H1 (cell line): ENCODE results near the gene RAD52. TPM values are rescaled to one million over a fixed set of nuclear protein-coding genes. Genes with fewer than 3 reads are reported as not detected.

Experiments used
- CTCF ChIA-PET: fragments of 300-600 bp; sonication (Branson Sonifier 250); formaldehyde crosslinking; loops from one replicate; lab custom pipeline; 2021; ENCODE audit not compliant: partially characterized antibody; lab: Charles Lee
- POLR2A ChIA-PET: fragments of 300-600 bp; sonication (Branson Sonifier 250); formaldehyde crosslinking; loops from one replicate; lab custom pipeline; 2021; ENCODE audit warnings: inconsistent platforms; ENCODE audit not compliant: partially characterized antibody; lab: Charles Lee
- DNase-seq, 2 experiments: peaks; one replicate each; pipeline versions ENCODE4 v3.0.0 to v3.0.0-alpha.2; 2010 to 2022; ENCODE audit warnings: low spot score in 2 of 2, low read depth in 1 of 2, mixed read lengths in 1 of 2
- FAIRE-seq: peaks from 2 replicates; lab custom pipeline; 2011; peaks lifted over from hg19 to GRCh38; lab: Jason Lieb, UNC
- H2AFZ ChIP-seq: 2 replicates; pipeline ENCODE4 v1.8.1; 2012; ENCODE audit warnings: low read length, inconsistent platforms
- H2AK5ac ChIP-seq: 2 replicates; pipeline ENCODE4 v1.6.1; 2013; ENCODE audit warnings: low read depth, low read length
- H2BK120ac ChIP-seq: replicated peaks from 2 replicates; pipeline ENCODE3; 2013; ENCODE audit warnings: low read depth, low read length, inconsistent platforms
- H2BK12ac ChIP-seq: 2 replicates; pipeline ENCODE4 v1.6.1; 2013; ENCODE audit warnings: low read depth, low read length
- H2BK15ac ChIP-seq: 2 replicates; pipeline ENCODE4 v1.6.1; 2013; ENCODE audit warnings: low read length
- H2BK20ac ChIP-seq: 2 replicates; pipeline ENCODE4 v1.6.1; 2013; ENCODE audit warnings: low read length
- H2BK5ac ChIP-seq: 2 replicates; pipeline ENCODE4 v1.6.1; 2013; ENCODE audit warnings: low read depth, low read length
- H3K14ac ChIP-seq: 2 replicates; pipeline ENCODE4 v1.6.1; 2013; ENCODE audit warnings: inconsistent platforms; ENCODE audit not compliant: insufficient read length
- H3K18ac ChIP-seq: 2 replicates; pipeline ENCODE4 v1.6.1; 2013; ENCODE audit warnings: low read length; ENCODE audit errors: extremely low read depth
- H3K23ac ChIP-seq: 2 replicates; pipeline ENCODE4 v1.6.1; 2013; ENCODE audit warnings: inconsistent platforms; ENCODE audit not compliant: insufficient read length
- H3K23me2 ChIP-seq: 2 replicates; pipeline ENCODE4 v1.6.1; 2013; ENCODE audit warnings: low read depth, low read length
- H3K27ac ChIP-seq: 2 replicates; pipeline ENCODE4 v1.6.1; 2011; ENCODE audit warnings: low read depth, low read length, inconsistent platforms
- H3K27me3 ChIP-seq, 4 experiments: replicated peaks in 1 of 4; 1 replicate in 1 of 4; 2 replicates in 3 of 4; pipeline versions ENCODE4 v1.6.1 to v1.8.1; 2011 to 2013; ENCODE audit warnings: low read length in 3 of 4, mild to moderate bottlenecking in 3 of 4, inconsistent platforms in 2 of 4, mixed read lengths in 2 of 4, moderate library complexity in 1 of 4; ENCODE audit not compliant: control insufficient read depth in 3 of 4, insufficient read depth in 3 of 4; ENCODE audit errors: extremely low read depth in 1 of 4
- H3K36me3 ChIP-seq, 4 experiments: 2 replicates each; pipeline versions ENCODE4 v1.6.1 to v1.8.1; 2011 to 2013; ENCODE audit warnings: mild to moderate bottlenecking in 4 of 4, low read length in 3 of 4, moderate library complexity in 2 of 4, control low read depth in 1 of 4, inconsistent platforms in 1 of 4; ENCODE audit not compliant: insufficient read depth in 4 of 4, control insufficient read depth in 2 of 4
- H3K4ac ChIP-seq: replicated peaks from 2 replicates; pipeline ENCODE3; 2013; ENCODE audit warnings: low read length, low read depth, mixed read lengths, inconsistent platforms; ENCODE audit not compliant: insufficient read length
- H3K4me1 ChIP-seq, 4 experiments: replicated peaks in 1 of 4; 1 replicate in 1 of 4; 2 replicates in 3 of 4; pipeline versions ENCODE4 v1.6.1 to v1.8.1; 2011 to 2013; ENCODE audit warnings: low read length in 3 of 4, inconsistent platforms in 2 of 4, mixed read lengths in 1 of 4; ENCODE audit not compliant: insufficient read depth in 4 of 4, control insufficient read depth in 3 of 4
- H3K4me2 ChIP-seq, 2 experiments: 2 replicates each; pipeline versions ENCODE4 v1.6.1 to v1.8.1; 2011 to 2013; ENCODE audit warnings: low read depth in 2 of 2, low read length in 2 of 2, control low read depth in 1 of 2, inconsistent platforms in 1 of 2, mild to moderate bottlenecking in 1 of 2; ENCODE audit not compliant: insufficient read depth in 1 of 2
- H3K4me3 ChIP-seq, 4 experiments: fragments of 200-600, 300-600 bp in 1 of 4; sonication (generic), shearing (Covaris generic), sonication (Bioruptor Twin) in 1 of 4; 2 replicates each; pipeline versions ENCODE4 v1.5.1 to v1.8.1; 2011 to 2016; ENCODE audit warnings: low read length in 4 of 4, low read depth in 3 of 4, control low read depth in 2 of 4, inconsistent platforms in 2 of 4, mild to moderate bottlenecking in 2 of 4, mixed read lengths in 1 of 4, moderate library complexity in 1 of 4; ENCODE audit not compliant: insufficient read depth in 2 of 4; ENCODE audit errors: extremely low read depth in 1 of 4
- H3K56ac ChIP-seq: replicated peaks from 2 replicates; pipeline ENCODE3; 2013; ENCODE audit warnings: low read depth, mild to moderate bottlenecking, mixed read lengths, low read length, inconsistent platforms; ENCODE audit not compliant: insufficient read length
- H3K79me1 ChIP-seq: 2 replicates; pipeline ENCODE4 v1.6.1; 2013; ENCODE audit warnings: low read depth, low read length, control low read depth
- H3K79me2 ChIP-seq, 2 experiments: 2 replicates each; pipeline versions ENCODE4 v1.6.1 to v1.8.1; 2012 to 2013; ENCODE audit warnings: low read length in 2 of 2, mild to moderate bottlenecking in 2 of 2, inconsistent platforms in 1 of 2; ENCODE audit not compliant: insufficient read depth in 2 of 2, control insufficient read depth in 1 of 2
- H3K9ac ChIP-seq, 4 experiments: replicated peaks in 1 of 4; 1 replicate in 1 of 4; 2 replicates in 3 of 4; pipeline versions ENCODE4 v1.6.1 to v1.8.1; 2011 to 2013; ENCODE audit warnings: low read depth in 3 of 4, low read length in 3 of 4, control low read depth in 2 of 4, mild to moderate bottlenecking in 2 of 4, moderate library complexity in 2 of 4, inconsistent platforms in 1 of 4; ENCODE audit errors: extremely low read depth in 1 of 4
- H3K9me3 ChIP-seq, 2 experiments: 2 replicates each; pipeline versions ENCODE4 v1.6.1 to v1.8.1; 2012 to 2013; ENCODE audit warnings: mild to moderate bottlenecking in 2 of 2, moderate library complexity in 2 of 2, control low read depth in 1 of 2, inconsistent platforms in 1 of 2, low read depth in 1 of 2, low read length in 1 of 2, mixed read lengths in 1 of 2; ENCODE audit not compliant: insufficient read depth in 2 of 2
- H4K20me1 ChIP-seq, 2 experiments: replicated peaks in 1 of 2; 2 replicates each; pipeline versions ENCODE3 to v1.8.1; 2011 to 2013; ENCODE audit warnings: inconsistent platforms in 2 of 2, low read length in 2 of 2, mild to moderate bottlenecking in 1 of 2; ENCODE audit not compliant: insufficient read depth in 2 of 2, control insufficient read depth in 1 of 2
- H4K5ac ChIP-seq: 2 replicates; pipeline ENCODE4 v1.6.1; 2013; ENCODE audit warnings: low read length, low read depth, mixed read lengths, inconsistent platforms; ENCODE audit not compliant: insufficient read length
- H4K8ac ChIP-seq: 2 replicates; pipeline ENCODE4 v1.8.0; 2013; ENCODE audit warnings: mild to moderate bottlenecking, moderate library complexity, low read length, inconsistent platforms; ENCODE audit not compliant: insufficient read depth; ENCODE audit errors: extremely low read depth
- H4K91ac ChIP-seq: replicated peaks from 2 replicates; pipeline ENCODE3; 2013; ENCODE audit warnings: low read length, mixed read lengths, inconsistent platforms; ENCODE audit not compliant: insufficient read length
- ASH2L ChIP-seq: fragments of 200-600, 300-600 bp; sonication (generic); IDR thresholded peaks from one replicate; pipeline ENCODE4 v1.7.1; 2017; ENCODE audit warnings: low read length
- BRCA1 ChIP-seq: IDR thresholded peaks from 2 replicates; pipeline ENCODE4 v1.6.1; 2012; ENCODE audit warnings: low read depth, low read length, improper control_type of control experiment
- CHD2 ChIP-seq: IDR thresholded peaks from 2 replicates; pipeline ENCODE4 v1.6.1; 2012; ENCODE audit warnings: low read length, improper control_type of control experiment
- E2F6 ChIP-seq: IDR thresholded peaks from 2 replicates; pipeline ENCODE4 v1.6.1; 2012; ENCODE audit warnings: inconsistent platforms
- MAX ChIP-seq: IDR thresholded peaks from 2 replicates; pipeline ENCODE4 v1.6.1; 2012; ENCODE audit warnings: inconsistent platforms
- POLR2AphosphoS5 ChIP-seq: IDR thresholded peaks from 2 replicates; pipeline ENCODE4 v1.6.1; 2011; ENCODE audit warnings: low read depth, low read length
- RXRA ChIP-seq: IDR thresholded peaks from 2 replicates; pipeline ENCODE4 v1.6.1; 2011; ENCODE audit warnings: low read depth, mild to moderate bottlenecking, low read length, moderate library complexity; ENCODE audit not compliant: insufficient read depth
- TAF1 ChIP-seq: IDR thresholded peaks from 2 replicates; pipeline ENCODE4 v1.6.1; 2011; ENCODE audit warnings: mild to moderate bottlenecking, low read depth, low read length
- TAF7 ChIP-seq: optimal IDR thresholded peaks from 2 replicates; pipeline ENCODE3; 2011; ENCODE audit warnings: low read depth, mild to moderate bottlenecking, inconsistent platforms, low read length, moderate library complexity, borderline replicate concordance
- TBP ChIP-seq: IDR thresholded peaks from 2 replicates; pipeline ENCODE4 v1.6.1; 2011; ENCODE audit warnings: low read depth, low read length, improper control_type of control experiment
- YY1 ChIP-seq: IDR thresholded peaks from 2 replicates; pipeline ENCODE4 v1.6.1; 2011; ENCODE audit warnings: low read depth, mild to moderate bottlenecking, low read length
- ZNF274 ChIP-seq: IDR thresholded peaks from 2 replicates; pipeline ENCODE4 v1.7.0; 2012; ENCODE audit warnings: low read length, borderline replicate concordance; ENCODE audit errors: extremely low read depth
- WGBS, 2 experiments: shearing (Covaris generic) in 1 of 2; methylation state at CpG; one replicate each; pipeline versions ENCODE4 v1.1.6 to v1.1.7; 2013 to 2015; ENCODE audit warnings: low lambda C conversion rate in 2 of 2, mixed read lengths in 2 of 2, inconsistent platforms in 1 of 2, low coverage in 1 of 2, missing lambda C conversion rate in 1 of 2; ENCODE audit not compliant: insufficient replicate concordance in 2 of 2, insufficient coverage in 1 of 2, insufficient read length in 1 of 2; ENCODE audit errors: extremely low coverage in 1 of 2, missing lambda C conversion rate in 1 of 2; 5-methylcytosine and 5-hydroxymethylcytosine counted together
- polyA plus RNA-seq, 7 experiments: library from polyadenylated mRNA; depleted of rRNA in 3 of 7; stranded (reverse) in 5 of 7; unstranded in 2 of 7; fragments of >200 nt in 5 of 7; fragments of 200-250 nt in 2 of 7; gene quantifications; 1 replicate in 5 of 7; 2 replicates in 1 of 7; 4 replicates in 1 of 7; pipeline versions ENCODE4 v1.2.1 to v1.2.3, GENCODE V29; 2011 to 2013; ENCODE audit warnings: missing spikeins in 2 of 7, mixed read lengths in 2 of 7
- total RNA-seq: library from RNA; stranded (reverse); fragmentation: NEBNext Ultra II Directional; extraction: Animal tissue kit (Norgen Biotek cat#: 25700); gene quantifications from 2 replicates; pipeline ENCODE4 v1.2.1, GENCODE V29; 2021

Gene RAD52
- total and polyA plus RNA-seq, 2 of the 8 experiments (the other 6 are each of a cell fraction or from before 2014, with no cell fraction given): 12.5 to 14.3 TPM

GRCh38 chr12:992647-993046 lies 43.2 kb upstream of the RAD52 start:
- Histone ChIP-seq H3K4me1 (peaks cover 5 to 8% (median 6%) of the 10 kb centered on the region in 4 experiments; a peak in 5 of 7 replicates), H3K9ac (no peak overlapping the region), H3K27me3 (peaks cover 0 to 2% (median 0%) of the 10 kb centered on the region in 4 experiments; a peak in 2 of 7 replicates), H3K23me2 (peaks cover 14% of the 10 kb centered on the region), H2BK120ac (no peak overlapping the region), H3K4me2 (peak overlapping the region; percentile 79 to 95; a peak in 2 of 4 replicates), H2BK15ac (no peak overlapping the region), H3K14ac (no peak overlapping the region), H4K5ac (no peak overlapping the region), H2BK20ac (no peak overlapping the region), H3K36me3 (no peaks in the 10 kb centered on the region), H3K27ac (no peak overlapping the region), H3K9me3 (no peaks in the 10 kb centered on the region), H2AK5ac (no peak overlapping the region), H2AFZ (no peak overlapping the region), H3K18ac (no peak overlapping the region), H2BK12ac (no peak overlapping the region), H3K4me3 (peak overlapping the region in 3 of 4 experiments; percentile 2 to 77 (median 10); a peak in 4 of 8 replicates), H3K56ac (no peak overlapping the region), H4K91ac (no peak overlapping the region), H3K4ac (no peak overlapping the region), H4K8ac (no peak overlapping the region), H4K20me1 (peaks cover 2 to 3% of the 10 kb centered on the region in 2 experiments), H3K79me1 (peaks cover 2% of the 10 kb centered on the region; the same call in 1 of the 2 replicates), H3K23ac (no peak overlapping the region), H2BK5ac (no peak overlapping the region), H3K79me2 (peaks cover 0 to 53% of the 10 kb centered on the region in 2 experiments; a peak in 3 of 4 replicates)
- 74% methylated on average over 1 of the region's 1 CpG; no CpG with 5 or more reads in 1 of the 2 experiments for WGBS, 2 experiments
- POLR2A ChIA-PET: interaction anchor here (1.4 to 1.6 kb wide), 2 partner anchors 9 to 16 kb away, joined by 3 to 7 read pairs; no protein-coding TSS in a partner anchor
- FAIRE-seq (no peak), DNase-seq (no peak)
- CTCF ChIA-PET: no interaction called here
- TF ChIP-seq ASH2L (no peak), ZNF274 (no peak), E2F6 (no peak), TBP (no peak), CHD2 (no peak), BRCA1 (no peak), TAF1 (no peak), MAX (no peak), RXRA (no peak), POLR2AphosphoS5 (no peak), TAF7 (no peak), YY1 (no peak)
